Raji (cell line): Measurements from ENCODE around the gene TUBGCP2.

Experiments
- POLR2A ChIP-seq: IDR thresholded peaks from 2 replicates; pipeline ENCODE4 v1.6.1; 2011; ENCODE audit warnings: low read depth, low read length, control low read depth; ENCODE audit not compliant: insufficient read depth

Gene TUBGCP2, protein sequence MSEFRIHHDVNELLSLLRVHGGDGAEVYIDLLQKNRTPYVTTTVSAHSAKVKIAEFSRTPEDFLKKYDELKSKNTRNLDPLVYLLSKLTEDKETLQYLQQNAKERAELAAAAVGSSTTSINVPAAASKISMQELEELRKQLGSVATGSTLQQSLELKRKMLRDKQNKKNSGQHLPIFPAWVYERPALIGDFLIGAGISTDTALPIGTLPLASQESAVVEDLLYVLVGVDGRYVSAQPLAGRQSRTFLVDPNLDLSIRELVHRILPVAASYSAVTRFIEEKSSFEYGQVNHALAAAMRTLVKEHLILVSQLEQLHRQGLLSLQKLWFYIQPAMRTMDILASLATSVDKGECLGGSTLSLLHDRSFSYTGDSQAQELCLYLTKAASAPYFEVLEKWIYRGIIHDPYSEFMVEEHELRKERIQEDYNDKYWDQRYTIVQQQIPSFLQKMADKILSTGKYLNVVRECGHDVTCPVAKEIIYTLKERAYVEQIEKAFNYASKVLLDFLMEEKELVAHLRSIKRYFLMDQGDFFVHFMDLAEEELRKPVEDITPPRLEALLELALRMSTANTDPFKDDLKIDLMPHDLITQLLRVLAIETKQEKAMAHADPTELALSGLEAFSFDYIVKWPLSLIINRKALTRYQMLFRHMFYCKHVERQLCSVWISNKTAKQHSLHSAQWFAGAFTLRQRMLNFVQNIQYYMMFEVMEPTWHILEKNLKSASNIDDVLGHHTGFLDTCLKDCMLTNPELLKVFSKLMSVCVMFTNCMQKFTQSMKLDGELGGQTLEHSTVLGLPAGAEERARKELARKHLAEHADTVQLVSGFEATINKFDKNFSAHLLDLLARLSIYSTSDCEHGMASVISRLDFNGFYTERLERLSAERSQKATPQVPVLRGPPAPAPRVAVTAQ

DNA sequence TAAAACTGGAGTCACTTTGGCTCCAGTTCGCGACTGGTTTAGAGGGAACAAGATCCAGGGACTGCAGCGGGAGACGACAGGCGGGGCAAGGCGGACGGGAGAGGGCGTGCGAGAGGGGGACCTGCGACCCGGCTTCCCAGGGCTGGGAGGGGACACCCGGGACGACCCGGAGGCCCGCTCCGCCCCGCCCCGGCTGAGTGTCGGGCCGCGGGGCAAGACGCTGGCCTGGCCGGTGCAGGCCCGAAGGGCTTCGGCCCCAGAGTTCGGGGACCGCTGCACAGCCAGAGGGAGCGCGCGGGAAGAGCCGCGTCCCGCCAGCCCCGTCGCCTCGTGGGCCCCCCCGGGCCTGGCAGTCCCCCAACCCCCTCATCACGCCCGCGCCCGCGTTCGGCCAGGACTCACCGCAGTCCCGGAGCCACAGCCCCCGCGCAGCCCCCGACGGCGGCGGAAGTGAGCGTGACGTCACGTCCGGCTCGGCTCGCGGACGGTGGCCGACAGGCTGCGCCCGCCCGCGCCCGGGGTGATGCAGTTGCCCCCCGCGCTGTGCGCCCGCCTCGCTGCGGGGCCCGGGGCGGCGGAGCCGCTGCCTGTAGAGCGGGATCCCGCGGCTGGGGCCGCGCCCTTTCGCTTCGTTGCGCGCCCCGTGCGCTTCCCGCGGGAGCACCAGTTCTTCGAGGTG lies at the start of gene TUBGCP2, which contains the start of gene ZNF511:
Gene TUBGCP2 (minus strand): TSS at position 452 of the 679 bp plus-strand sequence. CDS start 5,931 bp downstream, outside the sequence.
Gene ZNF511 (plus strand): TSS at position 494 of the 679 bp plus-strand sequence. CDS start 30 bp downstream, at position 524.
- TF ChIP-seq POLR2A: peak; percentile 76

DNA sequence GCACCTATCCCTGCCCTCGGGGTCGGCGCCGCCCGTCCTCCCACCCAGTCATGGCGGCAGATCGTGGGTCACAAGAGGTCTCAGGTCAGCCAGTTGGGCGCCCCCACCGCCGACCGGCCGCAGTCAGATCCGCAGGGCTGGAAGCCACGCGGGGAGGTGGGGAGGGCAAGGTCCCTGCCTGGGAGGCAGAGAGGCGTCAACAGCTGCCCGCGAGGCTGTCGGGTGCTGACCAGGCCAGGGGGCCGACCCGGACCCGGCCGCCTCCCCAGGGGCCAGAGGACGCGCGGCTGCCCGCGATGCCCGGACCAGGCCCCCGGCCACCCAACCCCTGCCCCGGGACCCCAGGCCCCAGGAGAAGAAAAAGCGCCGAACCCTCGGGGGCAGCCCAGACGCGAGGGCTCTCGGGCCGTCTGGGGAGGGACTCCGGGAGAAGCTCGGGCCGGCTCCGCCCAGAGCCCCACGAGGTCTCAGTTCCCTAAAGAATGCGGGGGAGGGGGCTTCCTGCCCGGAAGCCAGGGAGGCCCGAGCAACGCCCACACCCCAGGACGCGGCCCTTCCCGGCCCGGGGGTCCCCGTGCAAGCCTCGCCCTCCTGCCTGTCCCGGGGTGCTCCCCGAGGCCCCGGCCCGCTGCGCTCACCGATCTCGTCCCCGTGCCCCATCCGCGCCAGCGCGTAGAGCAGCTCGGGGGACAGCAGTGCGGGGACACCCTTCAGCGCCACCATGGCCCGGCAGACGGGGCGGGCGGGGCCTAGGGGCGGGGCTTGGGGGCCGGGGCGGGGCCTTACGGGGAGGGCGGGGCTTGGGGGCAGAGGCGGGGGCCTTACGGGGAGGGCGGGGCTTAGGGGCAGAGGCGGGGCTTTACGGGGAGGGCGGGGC lies 48.9 kb upstream of the TUBGCP2 start, which contains the start of gene FUOM:
Gene FUOM (minus strand): TSS at position 735 of the 877 bp plus-strand sequence. CDS start 12 bp downstream, at position 723.
- TF ChIP-seq POLR2A: no peak

DNA sequence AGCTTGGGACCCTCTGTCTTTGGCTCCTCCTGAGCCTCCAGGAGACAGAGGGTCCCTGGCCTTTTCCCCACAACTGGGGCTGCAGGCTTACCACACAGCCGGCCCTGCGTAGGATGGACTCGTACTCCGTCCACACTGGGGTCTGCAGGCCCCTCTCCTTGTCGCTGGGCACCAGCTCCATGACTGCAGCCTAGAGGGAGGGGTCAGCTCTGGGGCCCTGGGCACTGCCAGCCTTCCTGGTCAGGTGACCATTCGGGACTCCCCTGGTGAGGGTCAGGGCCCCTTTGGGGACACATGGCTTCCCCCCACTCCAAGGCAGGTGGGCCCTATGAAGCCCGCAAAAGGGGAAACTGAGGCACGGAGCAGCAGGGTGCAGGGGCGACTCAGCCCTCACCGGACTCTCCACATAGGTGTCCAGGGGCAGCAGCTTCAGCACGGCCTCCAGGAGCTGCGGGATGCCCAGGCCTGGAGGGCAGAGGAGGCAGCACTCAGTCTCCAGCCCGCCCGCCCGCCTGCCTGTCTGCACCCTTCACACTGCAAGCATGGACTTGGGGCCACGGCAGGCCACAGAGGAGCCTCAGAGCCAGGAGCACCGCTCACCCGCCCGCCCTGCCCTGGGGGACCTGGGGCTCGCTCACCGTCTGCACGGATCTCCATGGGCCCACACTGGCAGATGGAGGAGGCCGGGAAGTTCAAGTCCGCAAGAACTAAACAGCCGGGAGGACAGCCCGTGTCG lies 48.0 kb upstream of the TUBGCP2 start:
- TF ChIP-seq POLR2A: no peak

DNA sequence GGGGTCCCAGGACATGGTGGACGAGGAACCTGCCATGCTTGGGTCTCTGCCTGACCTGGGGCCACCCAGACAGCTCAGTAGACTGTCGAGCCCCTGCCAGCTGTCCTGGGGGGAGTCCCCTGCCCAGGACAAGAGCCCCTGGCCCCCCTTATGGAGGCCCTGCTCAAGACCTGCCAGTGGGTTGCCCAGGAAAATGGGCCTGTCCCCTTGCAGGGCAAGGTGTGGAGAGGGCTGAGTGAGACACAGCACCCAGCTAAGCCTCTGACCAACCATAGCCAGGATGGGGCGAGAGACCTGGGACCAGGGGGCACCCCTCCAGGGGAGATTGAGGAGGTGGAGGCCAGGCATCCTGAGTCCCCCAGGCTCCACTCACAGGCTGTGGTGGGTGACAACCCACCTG lies 47.3 kb upstream of the TUBGCP2 start:
- TF ChIP-seq POLR2A: no peak

DNA sequence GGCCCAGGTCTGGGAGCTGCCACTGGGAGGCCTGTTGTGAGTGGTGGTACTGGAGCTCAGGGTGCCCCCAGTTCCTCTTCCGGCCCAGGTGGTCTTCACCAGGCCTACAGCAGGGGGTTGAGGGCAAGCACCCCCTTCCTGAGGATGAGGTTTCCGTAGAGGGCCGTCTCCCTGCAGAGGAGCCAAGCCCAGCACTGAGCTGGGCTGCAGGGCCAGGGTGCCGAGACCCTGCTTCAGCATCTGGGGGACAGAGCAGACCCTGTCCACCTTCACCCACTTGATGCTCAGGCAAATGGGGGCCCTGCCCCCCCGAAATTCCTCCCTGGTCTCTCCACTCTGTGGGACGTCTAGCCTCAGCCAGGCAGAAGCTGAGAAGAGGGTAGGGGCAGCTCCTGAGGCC lies 46.6 kb upstream of the TUBGCP2 start:
- TF ChIP-seq POLR2A: no peak

DNA sequence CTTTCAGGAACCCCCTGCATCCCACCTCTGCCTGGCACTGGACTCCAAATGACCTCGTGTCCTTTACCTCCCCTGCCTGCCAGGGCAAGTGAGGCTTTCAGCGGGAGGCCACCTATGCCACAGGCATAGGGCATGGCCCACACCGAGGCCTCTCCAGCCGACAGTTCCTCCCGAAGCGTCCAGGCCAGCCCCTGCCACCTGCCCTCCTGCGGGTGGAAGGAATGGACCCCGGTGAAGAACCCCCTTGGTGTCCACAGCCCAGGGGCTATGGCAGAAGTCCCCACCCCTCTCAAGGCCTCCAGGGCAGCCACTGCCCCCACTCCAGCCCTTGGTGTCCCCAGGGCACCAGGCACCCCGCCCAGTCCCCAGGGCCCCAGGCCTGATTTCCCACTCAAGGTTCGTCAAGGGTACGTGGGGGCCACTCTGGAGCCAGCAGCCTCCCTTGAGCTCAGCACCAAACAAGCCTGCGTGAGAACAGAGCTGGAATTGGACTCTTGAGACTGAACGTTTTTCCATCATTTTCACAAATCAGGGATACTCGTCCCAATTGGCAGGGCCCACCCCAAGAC lies 46.1 kb upstream of the TUBGCP2 start:
- no peak for TF ChIP-seq POLR2A

DNA sequence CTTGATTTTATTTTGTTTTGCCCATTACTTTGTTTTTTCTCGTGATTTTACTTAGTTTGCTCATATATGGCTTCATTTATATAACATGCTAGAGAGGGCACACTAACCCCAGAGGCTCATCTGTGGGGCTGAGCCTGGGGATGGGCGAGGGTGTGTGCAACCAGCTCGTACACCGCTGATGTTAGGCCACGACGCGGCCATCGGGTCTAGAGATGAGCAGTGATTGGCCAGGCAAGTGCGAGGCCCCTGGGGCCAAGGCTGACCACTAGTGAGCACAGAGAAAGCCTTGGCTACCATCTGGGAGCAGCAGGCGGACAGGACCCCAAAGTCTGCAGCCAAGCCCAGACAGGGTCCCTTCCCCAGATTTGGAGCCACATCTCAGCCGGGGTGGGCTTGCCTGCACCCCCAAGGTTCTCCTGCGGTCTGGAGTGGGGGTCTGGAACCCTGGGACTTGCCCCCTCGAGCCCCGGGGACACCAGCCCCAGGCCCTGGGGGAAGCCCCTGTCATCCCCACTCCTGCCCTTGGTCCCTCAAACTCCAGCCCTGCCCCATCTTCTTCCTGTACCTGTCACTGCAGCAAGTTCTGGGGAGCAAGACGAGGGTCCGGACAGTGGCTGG lies 45.4 kb upstream of the TUBGCP2 start:
- TF ChIP-seq POLR2A: no peak

DNA sequence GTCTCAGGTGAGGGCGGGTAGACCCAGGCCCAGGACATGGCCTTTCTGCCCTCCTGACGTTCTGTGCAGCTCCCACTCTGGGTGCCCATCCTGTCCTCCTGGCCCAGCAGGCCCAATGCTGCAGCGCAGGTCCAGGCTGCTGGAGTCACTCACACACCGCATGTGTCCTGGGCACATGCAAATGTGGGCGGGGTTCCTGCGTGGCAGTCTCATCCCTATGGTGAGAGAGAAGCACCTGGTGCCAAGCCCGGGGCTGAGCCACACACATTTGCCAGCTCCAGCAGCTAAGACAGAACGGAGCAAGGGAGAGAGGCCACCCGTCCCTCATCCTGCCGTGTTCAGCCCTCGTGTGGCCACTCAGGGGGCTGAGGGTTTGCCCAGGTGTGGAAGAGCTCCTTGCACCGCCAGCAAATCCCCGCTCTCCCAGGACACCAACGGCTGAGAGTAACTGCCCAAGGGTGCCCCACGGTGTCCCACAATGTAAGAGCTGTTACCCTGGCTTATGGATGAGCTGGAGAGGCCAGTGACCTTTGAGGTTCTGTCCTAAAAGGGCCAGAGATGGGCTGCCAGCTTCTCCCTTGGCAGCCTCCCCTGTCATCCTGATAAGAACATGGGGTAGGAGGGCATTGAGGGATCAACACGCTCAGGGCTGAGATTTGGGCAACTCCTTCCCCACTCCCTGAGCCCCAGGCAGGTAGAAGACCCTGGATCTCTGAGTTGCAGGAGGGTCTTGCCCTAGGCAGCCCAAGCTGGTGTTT lies 44.7 kb upstream of the TUBGCP2 start:
- TF ChIP-seq POLR2A: no peak

DNA sequence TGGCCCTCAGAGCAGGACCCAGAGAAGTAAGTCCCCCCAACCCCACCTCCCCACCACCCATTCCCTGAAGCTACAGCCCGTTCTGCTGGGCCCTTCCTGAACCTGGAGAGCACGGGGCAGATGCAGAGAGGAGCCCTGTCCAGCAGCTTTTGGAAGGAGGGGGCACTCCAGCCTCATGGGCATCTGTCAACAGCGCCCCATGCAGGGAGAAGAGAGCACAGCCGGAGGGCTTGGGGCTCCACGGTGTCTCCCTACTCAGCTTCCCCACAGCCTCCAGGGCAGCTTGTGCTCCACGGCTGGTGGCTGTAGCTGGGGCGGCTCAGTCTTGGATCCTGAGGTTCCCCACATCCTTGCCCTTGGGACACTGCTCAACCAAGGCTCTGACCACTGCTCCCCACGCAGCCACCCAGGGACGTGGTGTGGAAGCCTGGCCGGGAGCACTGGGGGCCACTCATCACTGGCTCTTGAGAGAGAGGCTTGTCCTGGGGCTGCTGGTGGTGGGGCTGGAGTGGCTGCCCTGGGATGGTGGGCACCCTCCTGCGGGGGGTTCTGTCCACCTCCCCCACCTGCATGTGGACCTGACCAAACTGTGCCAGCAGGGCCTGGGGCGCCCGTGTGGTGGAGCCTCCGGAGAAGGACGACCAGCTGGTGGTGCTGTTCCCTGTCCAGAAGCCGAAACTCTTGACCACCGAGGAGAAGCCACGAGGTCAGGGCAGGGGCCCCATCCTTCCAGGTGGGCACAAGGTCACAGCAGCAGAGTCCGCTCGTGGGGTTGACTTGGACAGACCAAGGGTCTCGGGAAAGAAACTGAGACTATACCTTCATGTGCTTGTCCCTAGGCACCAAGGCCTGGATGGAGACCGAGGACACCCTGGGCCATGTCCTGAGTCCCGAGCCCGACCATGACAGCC lies 43.0 kb upstream of the TUBGCP2 start:
- no peak for TF ChIP-seq POLR2A

DNA sequence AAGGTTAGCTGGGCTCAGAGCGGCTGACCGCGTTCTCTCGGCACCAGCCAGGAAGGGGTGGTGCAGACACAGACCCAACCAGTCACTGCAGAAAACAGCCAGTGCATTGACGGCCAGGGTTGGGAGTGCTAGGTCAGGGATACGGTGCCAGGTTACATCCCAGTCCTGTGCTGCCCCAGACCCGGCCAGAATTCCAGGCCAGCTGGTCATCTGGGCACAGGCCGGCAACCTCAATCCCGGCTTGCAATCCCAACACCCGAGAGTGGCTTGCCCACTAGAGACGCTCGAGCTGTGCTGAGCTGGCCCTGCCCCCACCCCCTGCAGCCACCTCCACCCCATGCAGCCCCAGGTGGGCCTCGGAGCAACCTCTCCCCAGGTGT lies 42.3 kb upstream of the TUBGCP2 start:
- no peak for TF ChIP-seq POLR2A

DNA sequence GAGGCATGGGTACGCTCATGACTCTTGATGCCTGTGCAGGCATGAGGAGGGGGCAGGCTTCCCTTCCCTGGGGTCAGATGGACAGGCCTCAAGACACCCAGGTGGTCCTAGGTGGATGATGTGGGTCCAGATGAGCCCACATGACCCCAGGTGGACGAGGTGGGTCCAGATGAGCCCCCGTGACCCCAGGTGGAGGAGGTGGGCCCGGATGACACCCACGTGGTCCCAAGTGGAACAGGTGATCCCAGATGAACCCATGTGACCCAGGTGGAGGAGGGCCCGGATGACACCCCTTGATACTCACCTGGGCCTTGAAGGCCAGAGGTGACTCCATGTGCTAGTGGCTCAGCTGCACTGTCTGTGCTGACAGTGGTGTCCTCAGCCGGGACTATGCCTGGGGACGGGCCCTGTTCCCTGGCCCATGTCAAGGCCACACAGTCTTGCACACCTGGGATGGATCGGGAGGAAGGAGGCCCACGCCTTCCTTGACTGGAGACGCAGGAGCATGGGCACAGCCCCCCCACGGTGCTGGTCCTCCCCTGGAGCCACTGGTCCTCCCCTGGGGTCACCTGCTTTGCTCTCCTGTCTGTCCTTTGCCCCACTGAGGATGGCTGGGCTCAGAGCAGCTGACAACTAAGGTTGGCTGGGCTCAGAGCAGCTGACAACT lies 41.7 kb upstream of the TUBGCP2 start:
- TF ChIP-seq POLR2A: no peak

DNA sequence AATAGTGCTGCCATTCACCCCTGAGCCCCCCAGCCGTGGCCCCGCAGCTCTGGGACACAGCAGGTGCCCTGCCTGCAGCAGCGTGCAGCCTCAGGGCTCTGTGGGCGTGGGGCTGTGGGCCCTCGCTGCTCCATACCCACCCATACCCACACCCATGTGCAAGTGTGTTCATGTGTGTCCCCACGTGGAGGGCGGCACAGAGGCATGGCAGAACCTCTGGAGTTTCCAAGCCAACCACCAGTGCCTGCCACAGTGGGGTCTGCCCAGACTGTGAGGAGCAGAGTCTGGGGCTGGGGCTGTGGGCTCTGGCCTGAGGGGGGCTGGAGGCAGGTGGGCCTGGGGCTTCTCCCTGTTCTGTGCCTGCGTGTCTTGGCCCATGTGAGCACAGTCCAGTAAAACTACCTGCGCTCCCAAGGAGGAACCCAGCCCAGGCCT lies 40.9 kb upstream of the TUBGCP2 start:
- no peak for TF ChIP-seq POLR2A
